HG03159 (cell line): ENCODE data around the gene MAP1B.

ENCODE experiments used
- ATAC-seq: cut with Tn5 transposase; IDR thresholded peaks from one replicate; pipeline ENCODE4 v1.9.1; 2021; ENCODE audit warnings: mild to moderate bottlenecking, moderate library complexity; ENCODE audit not compliant: unreplicated experiment

The MAP1B gene

GRCh38 chr5:72093824-72094223, 13.5 kb upstream of the MAP1B start:
- peak; percentile 72 for ATAC-seq

DNA sequence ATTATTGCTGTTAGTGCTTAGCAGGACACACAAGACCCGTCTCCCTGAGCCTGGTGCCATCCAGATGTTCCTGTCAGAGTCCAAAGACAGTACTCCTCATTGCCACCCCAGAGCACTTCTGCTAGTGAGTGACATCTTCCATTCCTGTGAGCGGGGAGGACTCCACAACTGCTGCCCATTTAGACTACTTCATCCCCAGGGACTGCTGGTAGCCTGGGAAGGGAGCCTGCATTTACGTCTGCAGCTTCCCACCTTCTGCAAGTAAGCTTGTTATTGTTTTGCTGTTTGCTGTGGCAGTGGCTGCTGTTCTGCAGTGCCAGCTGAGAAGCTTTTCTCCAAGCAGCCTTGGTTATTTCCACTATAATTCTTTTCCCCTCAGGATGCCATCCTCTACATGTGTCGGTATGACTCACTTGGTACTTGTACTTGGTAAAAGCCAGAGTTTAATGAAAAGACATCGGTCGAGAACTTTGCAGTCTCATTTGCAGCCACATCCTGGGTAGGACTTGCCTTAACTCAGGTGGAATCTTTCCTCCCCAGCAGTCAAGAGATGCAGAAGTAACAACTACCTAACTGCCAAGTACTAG, 10.6 kb upstream of the MAP1B start:
- ATAC-seq = no peak

DNA sequence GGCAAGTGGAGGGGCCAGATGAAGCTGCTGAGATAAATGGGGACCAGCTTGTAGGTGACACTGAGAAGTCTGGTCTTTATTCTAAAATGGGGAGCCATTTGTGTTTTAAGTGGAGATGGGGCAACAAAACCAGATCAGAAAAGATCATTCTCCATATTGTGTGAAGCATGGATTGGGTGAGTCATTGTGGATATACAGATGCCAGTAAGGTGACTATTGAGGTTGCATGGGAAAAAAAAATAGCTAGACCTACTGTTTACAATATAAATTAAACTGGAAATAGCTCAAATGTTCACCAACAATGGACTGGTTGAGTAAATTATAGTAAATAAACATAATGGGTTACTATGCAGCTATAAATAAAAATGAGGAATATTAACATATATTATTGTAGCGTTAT, 5.4 kb upstream of the MAP1B start:
- no peak for ATAC-seq

DNA sequence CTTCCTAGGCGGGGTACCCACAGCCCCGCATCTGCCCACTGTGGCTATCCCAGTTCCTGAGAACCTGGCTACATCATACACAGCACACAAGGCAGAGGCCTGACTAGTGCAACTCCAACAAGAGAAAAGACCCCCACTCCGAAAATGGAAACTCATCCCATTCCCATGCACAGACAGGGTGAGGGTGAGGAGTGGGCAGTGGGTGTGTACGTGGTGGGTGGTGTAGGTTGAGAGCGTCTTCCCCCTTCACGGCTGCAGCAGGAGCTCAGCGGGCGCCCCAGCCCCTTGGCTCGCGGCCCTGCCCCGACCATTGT, 501 bp upstream of the MAP1B start:
- ATAC-seq = no peak

GRCh38 chr5:72107901-72108201, 576 bp downstream of the MAP1B start:
- ATAC-seq = no peak

- ATAC-seq = no peak
Observed at GRCh38 chr5:72108202-72109061, 1.2 kb downstream of the MAP1B start.

GRCh38 chr5:72109062-72109411, 1.8 kb downstream of the MAP1B start:
- ATAC-seq = no peak

- no peak for ATAC-seq
Observed at GRCh38 chr5:72109625-72110024, 2.4 kb downstream of the MAP1B start.

- no peak for ATAC-seq
Observed at GRCh38 chr5:72110394-72111013, 3.2 kb downstream of the MAP1B start.

DNA sequence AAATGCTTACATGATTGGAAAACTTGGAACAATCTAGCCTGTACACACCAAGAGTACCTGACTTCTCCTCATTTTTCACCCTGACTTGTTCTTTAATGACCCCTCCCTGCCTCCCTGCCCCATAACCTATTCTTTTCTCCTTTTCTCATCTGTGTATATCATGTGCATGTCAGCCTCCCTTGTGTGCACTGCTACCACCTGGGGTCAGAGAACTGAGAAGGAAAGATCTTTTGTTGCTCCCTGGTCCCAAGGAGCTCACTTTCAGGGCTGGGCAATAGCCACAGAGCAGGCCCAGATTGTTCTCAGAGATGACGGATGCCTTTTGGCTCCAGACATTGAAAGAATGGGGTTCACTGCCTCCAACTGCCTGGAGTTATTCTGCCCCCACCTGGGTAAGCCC, 5.1 kb downstream of the MAP1B start:
- no peak for ATAC-seq

- no peak for ATAC-seq
Observed at GRCh38 chr5:72114629-72115028, 7.4 kb downstream of the MAP1B start.

GRCh38 chr5:72115296-72115695, 8.0 kb downstream of the MAP1B start:
- ATAC-seq = no peak

DNA sequence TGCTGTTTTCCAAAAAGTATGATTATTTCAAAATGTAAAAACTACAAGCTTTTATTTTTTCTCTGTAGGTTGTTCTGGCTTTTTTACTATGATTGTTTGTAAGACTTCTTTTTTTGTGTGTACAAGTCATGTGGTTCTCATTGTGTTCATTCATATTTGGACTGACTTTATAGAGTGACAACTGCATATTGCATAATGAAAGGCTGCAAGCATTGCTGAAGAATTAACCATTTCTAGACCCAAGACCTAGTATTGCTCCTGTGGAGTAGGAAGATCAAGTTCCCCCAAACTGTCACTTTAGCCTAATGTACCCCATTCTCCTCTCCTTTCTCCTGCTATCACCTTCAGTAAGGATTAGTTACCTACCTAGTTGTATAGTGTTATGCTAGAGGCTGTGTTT, 10.0 kb downstream of the MAP1B start:
- no peak for ATAC-seq

- ATAC-seq = no peak
Observed at GRCh38 chr5:72121052-72121779, 13.9 kb downstream of the MAP1B start.

DNA sequence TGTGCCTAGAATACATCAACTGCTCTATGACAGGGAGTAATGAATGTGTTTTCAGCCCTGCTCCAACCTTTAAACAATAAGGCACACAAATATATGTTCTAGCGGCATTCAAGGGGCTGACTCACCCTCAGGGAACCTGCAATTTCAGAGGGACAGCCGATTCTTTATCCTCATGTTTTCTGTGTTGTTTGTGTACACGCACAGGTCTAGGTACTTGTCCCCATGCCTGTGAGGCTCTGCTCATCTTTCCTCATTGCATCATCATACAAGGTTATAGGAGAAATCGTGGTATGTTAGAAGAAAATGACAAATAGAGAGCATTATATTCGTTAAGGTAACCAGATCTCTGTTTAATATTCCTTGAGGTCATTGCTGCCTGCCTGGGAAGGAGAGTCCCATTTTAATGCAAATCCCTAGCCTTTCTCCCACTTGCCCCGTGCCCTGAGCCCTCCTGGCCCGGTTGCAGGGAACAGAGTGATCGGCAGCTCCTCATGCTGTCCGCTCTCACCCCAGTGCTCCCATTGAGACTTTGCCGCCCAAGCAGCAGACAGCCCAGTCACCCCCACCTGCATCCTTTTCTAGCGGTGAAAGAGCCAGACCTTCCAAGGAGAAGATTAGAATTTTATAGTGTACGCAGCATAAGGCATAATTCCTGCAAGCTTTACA, 14.6 kb downstream of the MAP1B start:
- ATAC-seq = no peak

DNA sequence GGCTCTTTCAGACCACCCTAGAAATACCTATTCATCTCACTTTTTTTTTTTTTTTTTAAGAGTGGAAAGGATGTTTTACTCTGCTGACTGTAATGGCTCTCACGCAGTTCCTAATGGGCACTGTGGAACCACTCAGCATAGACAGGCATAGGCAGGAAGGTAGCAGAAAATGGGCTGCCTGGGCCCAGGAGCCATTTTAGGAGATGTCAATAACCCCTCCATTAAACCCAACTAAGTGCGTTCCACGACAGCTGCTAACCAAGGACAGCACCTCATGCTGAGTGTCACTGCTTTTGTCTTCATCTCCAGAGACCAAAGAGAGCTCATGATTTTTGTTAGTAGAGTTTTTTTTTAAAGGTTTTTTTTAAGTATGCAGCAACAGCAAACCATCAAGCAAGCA, 15.3 kb downstream of the MAP1B start:
- no peak for ATAC-seq

GRCh38 chr5:72123764-72124376, 16.6 kb downstream of the MAP1B start:
- no peak for ATAC-seq

DNA sequence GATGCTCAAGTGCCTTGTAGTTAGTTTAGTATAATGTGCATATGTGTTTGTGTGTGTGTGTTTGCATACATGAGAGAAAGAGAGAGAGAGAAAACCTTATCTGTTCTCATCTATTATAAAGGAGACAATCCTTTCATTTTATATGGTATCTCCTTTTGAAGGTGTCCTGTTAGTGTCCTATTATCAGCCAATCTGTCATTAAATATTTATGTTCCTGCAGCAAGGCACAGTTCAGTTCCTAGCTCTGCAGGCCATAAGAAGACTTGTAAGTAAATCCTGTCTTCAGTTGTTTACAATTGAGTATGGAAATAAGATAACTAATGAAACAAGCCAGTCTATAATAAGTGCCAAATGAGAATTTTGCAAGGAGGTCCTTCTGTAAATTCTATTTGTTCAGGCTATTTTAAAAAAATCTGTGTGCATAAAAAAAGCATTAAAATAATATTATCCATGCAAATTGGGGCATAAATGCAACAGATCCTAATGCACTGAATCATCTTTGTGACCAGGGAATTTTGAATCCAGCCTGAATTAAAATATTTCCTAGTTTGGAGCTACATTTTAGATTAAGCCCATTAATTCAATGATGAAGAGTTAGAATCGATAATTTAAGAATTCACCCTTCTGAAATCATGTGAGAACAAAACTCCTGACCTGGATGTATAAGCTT, 18.1 kb downstream of the MAP1B start:
- no peak for ATAC-seq

- no peak for ATAC-seq
Observed at GRCh38 chr5:72125941-72126620, 18.8 kb downstream of the MAP1B start.

DNA sequence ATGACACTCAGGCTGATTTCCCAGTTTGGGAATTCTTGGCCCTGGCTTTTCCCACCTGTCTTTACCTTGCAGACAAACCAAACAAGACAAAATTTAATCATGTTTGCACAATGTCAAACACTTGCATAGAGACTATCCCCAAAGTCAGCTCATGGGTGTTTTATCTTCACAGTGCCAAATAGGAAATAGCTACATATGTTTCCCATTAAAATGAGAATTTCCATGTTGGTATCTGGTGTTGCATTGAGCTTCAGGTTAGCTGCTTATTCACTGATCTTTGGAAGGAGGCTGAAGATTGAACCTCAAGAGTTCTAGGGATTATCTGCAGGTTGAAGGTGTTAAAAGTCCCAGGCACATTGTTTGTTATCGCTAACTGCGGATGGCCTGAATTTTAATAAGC, 19.5 kb downstream of the MAP1B start:
- no peak for ATAC-seq
